NCI-H128 (cell line): ENCODE data around the gene IMMT.

Source experiments
- DNase-seq: peaks from one replicate; lab custom pipeline; 2025; ENCODE audit not compliant: unreplicated experiment; lab: John Stamatoyannopoulos, UW

The IMMT gene

DNA sequence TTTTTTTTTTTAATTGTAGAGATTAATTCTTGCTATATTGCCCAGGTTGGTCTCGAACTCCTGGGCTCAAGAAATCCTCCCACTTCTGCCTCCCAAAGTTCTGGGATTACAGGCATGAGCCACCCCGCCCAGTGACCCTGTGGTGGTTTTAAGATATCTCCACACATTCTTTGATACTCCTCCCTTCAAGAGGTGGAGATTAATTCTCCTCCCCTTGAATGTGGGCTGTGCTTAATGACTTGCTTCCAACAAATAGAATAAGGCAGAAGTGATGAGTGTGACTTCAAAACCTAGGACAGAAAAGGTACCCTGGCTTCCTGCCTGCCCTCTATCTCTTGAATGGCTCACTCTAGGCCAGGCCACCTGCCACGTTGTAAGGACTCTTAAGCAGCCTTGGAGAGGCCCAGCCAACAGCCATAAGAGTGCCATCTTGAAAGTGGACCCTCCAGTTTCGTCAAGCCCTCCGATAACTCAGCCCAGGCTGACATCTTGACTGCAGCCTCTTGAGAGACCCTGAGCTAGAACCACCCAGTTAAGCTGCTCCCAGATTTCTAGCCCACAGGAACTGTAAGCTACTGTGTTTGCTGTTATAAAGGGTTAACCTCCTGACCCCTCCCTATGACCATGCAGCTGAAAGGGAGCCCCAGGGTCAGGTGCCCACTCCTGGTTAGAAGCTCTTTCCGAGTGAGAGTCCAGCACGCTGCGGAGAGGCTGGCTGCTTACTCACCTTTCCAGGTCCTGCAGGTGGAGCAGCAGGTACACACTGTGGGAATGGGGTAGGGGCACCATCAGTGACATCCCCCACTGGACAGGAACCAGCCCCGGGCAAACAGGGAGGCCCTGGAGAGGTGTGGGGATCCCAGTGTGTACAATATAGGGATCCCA lies 31.6 kb upstream of the IMMT start:
- no peak for DNase-seq

- no peak for DNase-seq
Observed at GRCh38 chr2:86226070-86226469, 30.8 kb upstream of the IMMT start.

GRCh38 chr2:86225581-86225980 lies 30.3 kb upstream of the IMMT start:
- DNase-seq, result no peak

- no peak for DNase-seq
Observed at GRCh38 chr2:86224645-86225355, 29.5 kb upstream of the IMMT start.

GRCh38 chr2:86223927-86224560 lies 28.8 kb upstream of the IMMT start:
- no peak for DNase-seq

- no peak for DNase-seq
Observed at GRCh38 chr2:86223140-86223926, 28.1 kb upstream of the IMMT start.

GRCh38 chr2:86221066-86221684 lies 25.9 kb upstream of the IMMT start:
- DNase-seq, result no peak

DNA sequence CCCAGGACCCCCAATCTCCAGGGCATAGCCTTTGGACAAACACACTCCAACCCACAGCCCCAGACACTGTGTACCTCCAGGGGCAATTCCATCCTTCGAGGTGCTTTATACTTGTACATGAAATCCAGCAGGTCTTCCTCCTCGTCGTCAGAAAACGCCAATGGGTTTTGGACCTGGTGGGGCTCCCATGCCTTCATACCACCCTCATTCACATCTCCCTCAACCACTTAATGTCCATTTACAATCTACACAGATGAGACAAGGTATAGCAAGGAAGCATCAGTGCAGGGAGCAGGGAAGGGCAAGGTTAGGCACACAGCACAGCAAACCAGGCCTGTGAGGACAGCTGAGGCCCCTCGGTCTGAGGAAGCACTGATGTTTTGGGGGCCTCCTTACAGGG lies 24.6 kb upstream of the IMMT start:
- no peak for DNase-seq

- no peak for DNase-seq
Observed at GRCh38 chr2:86218124-86218523, 22.9 kb upstream of the IMMT start.

GRCh38 chr2:86216575-86217555 lies 21.6 kb upstream of the IMMT start:
- DNase-seq, result no peak

DNA sequence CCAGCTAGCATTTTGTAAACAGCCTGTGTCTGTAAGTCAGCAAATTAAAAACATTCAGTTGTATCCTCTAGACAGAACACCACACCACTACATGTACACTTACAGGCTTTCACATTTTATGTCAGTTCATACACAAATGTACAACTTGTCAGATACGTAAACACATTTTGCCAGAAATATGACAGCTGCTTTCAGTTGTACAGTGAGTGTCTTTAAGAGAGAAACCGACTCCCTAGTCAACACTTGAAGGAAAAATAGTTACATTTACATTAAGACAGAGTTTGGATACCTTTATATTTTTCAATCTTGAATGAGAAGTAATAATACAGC lies 19.2 kb upstream of the IMMT start:
- DNase-seq, result no peak

DNA sequence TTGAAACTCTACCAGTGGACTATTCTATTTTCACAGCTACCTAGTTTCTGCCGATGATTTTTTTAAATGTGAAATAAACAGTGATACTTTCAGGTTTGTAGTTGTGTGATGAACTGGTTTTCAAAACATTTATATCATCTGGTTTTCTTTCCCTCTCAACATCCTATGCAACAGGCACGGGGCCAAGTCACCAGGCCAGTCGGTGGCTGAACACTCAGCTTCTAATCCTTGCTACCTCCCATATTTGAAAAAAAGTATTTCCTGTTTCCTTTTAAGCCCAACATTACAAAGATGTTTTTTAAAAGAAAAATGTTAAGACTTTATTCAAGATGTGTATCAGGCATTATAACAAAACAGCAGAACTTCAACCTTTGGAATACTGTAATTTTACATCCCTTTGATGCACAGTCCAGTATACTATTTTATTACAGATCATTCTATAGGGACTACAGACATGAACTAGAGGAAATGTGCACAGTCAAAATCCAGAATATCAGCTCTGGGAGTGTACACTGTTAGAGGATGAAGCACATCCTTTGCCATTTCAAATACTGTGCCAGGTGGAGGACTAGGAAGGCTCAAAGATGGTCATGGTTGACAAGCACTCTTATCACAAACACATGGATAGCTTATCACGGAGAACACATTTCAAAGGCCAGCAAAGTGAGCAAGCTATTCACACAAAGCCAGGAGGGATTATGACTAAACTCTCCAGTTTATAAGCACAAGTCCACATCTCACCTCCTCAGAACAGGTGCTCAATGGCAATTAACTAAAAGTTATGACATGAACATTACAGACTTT lies 18.6 kb upstream of the IMMT start:
- DNase-seq, result no peak

DNA sequence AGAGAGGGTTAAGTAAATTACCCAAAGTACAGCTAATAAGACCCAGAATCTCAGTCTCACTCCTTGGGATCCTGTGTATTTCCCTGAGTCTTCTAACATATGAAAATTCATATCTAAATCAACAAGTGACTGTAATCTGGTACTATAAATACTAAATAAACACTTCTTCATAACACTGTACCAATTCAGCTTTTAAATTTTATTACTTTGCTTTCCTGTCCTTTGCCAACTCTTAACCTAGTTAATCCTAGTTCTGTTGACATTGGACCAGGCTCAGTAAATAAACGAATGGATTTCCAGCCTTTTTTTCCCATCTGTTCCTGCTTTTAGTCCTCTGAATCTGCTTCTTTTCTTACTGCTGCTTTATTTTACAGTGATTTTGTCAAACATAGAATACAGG lies 17.8 kb upstream of the IMMT start:
- no peak for DNase-seq

GRCh38 chr2:86211796-86212188 lies 16.5 kb upstream of the IMMT start:
- no peak for DNase-seq

DNA sequence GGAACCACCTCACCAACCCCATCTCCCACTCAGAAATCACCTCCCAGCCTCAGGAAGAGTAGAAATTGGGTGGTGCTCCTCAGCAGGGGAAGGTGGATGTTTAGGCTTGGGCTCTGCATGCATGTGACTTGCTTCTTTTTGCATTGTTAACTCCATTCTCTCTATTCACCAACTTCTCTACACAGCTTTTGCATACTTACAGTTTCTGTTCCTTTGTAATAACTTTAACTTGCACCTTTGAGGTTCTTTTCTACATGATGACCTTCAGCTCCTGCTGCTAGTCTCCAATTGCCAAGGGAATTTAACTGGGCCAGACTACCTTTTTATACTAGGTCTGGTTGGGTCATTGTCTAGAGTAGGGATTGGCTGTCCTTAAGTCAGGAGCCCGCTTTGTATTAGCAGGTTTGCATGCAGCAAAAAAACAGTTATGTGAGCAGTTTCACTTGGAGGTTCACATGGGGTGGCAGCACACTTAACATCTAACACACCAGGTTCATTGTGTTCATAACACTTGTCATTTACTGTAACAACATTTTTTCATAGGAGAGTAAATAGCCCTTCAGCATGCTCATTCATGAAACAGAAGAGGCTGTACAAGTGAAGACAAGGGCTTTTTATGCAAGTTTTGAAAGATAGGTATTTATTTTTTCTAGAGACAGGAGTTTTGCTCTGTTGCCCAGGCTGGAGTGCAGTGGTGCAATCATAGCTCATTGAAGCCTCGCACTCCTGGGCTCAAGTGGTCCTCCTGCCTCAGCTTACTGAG lies 16.0 kb upstream of the IMMT start:
- no peak for DNase-seq

GRCh38 chr2:86204458-86204857 lies 9.2 kb upstream of the IMMT start:
- DNase-seq, result no peak

- DNase-seq, result no peak
Observed at GRCh38 chr2:86203614-86204013, 8.4 kb upstream of the IMMT start.

- no peak for DNase-seq
Observed at GRCh38 chr2:86202702-86203101, 7.4 kb upstream of the IMMT start.
